Esophagus muscularis mucosa (tissue), 4 donors: ENCODE results near the gene LGALS16. TPM values are rescaled to one million over a fixed set of nuclear protein-coding genes. Genes with fewer than 3 reads are reported as not detected.
"Not testable (repeated sequence)": the region's sequence is repeated elsewhere in the genome, so short reads cannot be mapped to it uniquely, and the experiment has no call there.

Experiments used
- DNase-seq: peaks from one replicate; pipeline ENCODE4 v3.0.0-alpha.2; 2017; ENCODE audit errors: extremely low spot score
- H3K27ac ChIP-seq, 4 donors: fragments of 200-600 bp; sonication (generic); replicated peaks in 1 of 4; 1 replicate in 3 of 4; 2 replicates in 1 of 4; pipeline ENCODE4 v1.5.1; 2016 to 2019; ENCODE audit warnings: mild to moderate bottlenecking in 1 of 4
- H3K27me3 ChIP-seq, 4 donors: fragments of 200-600 bp; sonication (generic); one replicate each; pipeline versions ENCODE4 v1.5.1 to v1.6.0; 2016 to 2019
- H3K36me3 ChIP-seq, 4 donors: fragments of 200-600 bp; sonication (generic); one replicate each; pipeline ENCODE4 v1.5.1; 2016 to 2019
- H3K4me1 ChIP-seq, 4 donors: fragments of 200-600 bp; sonication (generic); one replicate each; pipeline ENCODE4 v1.5.1; 2016 to 2019
- H3K4me3 ChIP-seq, 4 donors: fragments of 200-600 bp; sonication (generic); 1 replicate in 2 of 4; 2 replicates in 2 of 4; pipeline ENCODE4 v1.5.1; 2016 to 2019; ENCODE audit warnings: mild to moderate bottlenecking in 4 of 4, moderate library complexity in 1 of 4
- H3K9me3 ChIP-seq, 4 donors: fragments of 200-600 bp; sonication (generic); 1 replicate in 3 of 4; 2 replicates in 1 of 4; pipeline ENCODE4 v1.5.1; 2016 to 2019
- CTCF ChIP-seq, 3 experiments: fragments of 200-600 bp in 2 of 3; fragments of 450-650 bp in 1 of 3; sonication (generic) in 2 of 3; IDR thresholded peaks; one replicate each; pipeline ENCODE4 v1.5.1; 2017 to 2019; ENCODE audit warnings: antibody characterized with exemption in 3 of 3, mild to moderate bottlenecking in 2 of 3, moderate library complexity in 1 of 3
- EP300 ChIP-seq: sonication (generic); formaldehyde crosslinking; IDR thresholded peaks from one replicate; pipeline ENCODE4 v1.6.1; 2017; ENCODE audit warnings: antibody characterized with exemption
- POLR2A ChIP-seq: fragments of 450-650 bp; IDR thresholded peaks from one replicate; pipeline ENCODE4 v1.6.1; 2017; ENCODE audit warnings: antibody characterized with exemption, moderate library complexity, mild to moderate bottlenecking, low read depth
- POLR2AphosphoS5 ChIP-seq, 2 donors: sonication (generic); formaldehyde crosslinking; IDR thresholded peaks; one replicate each; pipeline ENCODE4 v1.6.1; 2017; ENCODE audit warnings: antibody characterized with exemption in 2 of 2
- WGBS: methylation state at CpG from one replicate; pipeline ENCODE4 v1.1.5; 2018; 5-methylcytosine and 5-hydroxymethylcytosine counted together
- intact Hi-C: fragments of 100-400 bp; cut with DNase I; formaldehyde crosslinking; loops from one replicate; pipeline ENCODE4 v1.15.1; 2023
- total RNA-seq, 4 donors: library from RNA; depleted of rRNA; stranded (reverse); fragments of >200 nt; gene quantifications; one replicate each; pipeline versions ENCODE4 v1.1.0 to v1.2.1, GENCODE V29; 2016

The LGALS16 gene
- total RNA-seq, 4 donors from 2014 or later, result not detected

- TF ChIP-seq EP300, result no peak
- TF ChIP-seq CTCF (IDR thresholded peaks at IDR 0.05), result no peak
- TF ChIP-seq POLR2AphosphoS5 (IDR thresholded peaks at IDR 0.05), result no peak
- no peak for TF ChIP-seq POLR2A
- no peak overlapping the region for H3K4me3 ChIP-seq
- H3K27me3 ChIP-seq, result peaks cover 0 to 22% (median 0%) of the 10 kb centered on the region in 4 donors
- no peaks in the 10 kb centered on the region for H3K36me3 ChIP-seq
- no peaks in the 10 kb centered on the region for H3K4me1 ChIP-seq
- 80% methylated on average over 4 of the region's 4 CpGs for WGBS
- no peaks in the 10 kb centered on the region for H3K9me3 ChIP-seq
- no peak for DNase-seq
- intact Hi-C loops, result no loop called here
- no peak overlapping the region for H3K27ac ChIP-seq
These were observed 4.9 kb downstream of the LGALS16 start for GRCh38 chr19:39660661-39661060.

- no peaks in the 10 kb centered on the region for H3K9me3 ChIP-seq
- DNase-seq, result no peak
- H3K4me3 ChIP-seq, result no peak overlapping the region
- no peak for TF ChIP-seq POLR2A
- no peak for TF ChIP-seq POLR2AphosphoS5 (IDR thresholded peaks at IDR 0.05)
- TF ChIP-seq EP300, result no peak
- TF ChIP-seq CTCF (IDR thresholded peaks at IDR 0.05), result no peak
- intact Hi-C loops, result no loop called here
- peaks cover 0 to 27% (median 0%) of the 10 kb centered on the region in 4 donors for H3K27me3 ChIP-seq
- H3K36me3 ChIP-seq, result no peaks in the 10 kb centered on the region
- H3K4me1 ChIP-seq, result no peaks in the 10 kb centered on the region
- H3K27ac ChIP-seq, result no peak overlapping the region
These were observed 5.9 kb downstream of the LGALS16 start for GRCh38 chr19:39661565-39661964.

GRCh38 chr19:39669860-39670259 is 14.1 kb downstream of the LGALS16 start:
- DNase-seq, H3K4me3 ChIP-seq, H3K4me1 ChIP-seq, H3K36me3 ChIP-seq, H3K27ac ChIP-seq, H3K9me3 ChIP-seq: not testable (repeated sequence)
- intact Hi-C loops, result loop anchor here (5.0 kb wide), 1 partner anchor 113 kb away; no protein-coding TSS in a partner anchor
- peaks cover 0 to 24% (median 0%) of the 10 kb centered on the region in 4 donors for H3K27me3 ChIP-seq
- WGBS, result 80% methylated on average over 3 of the region's 3 CpGs

GRCh38 chr19:39670998-39671397 is 15.3 kb downstream of the LGALS16 start:
- H3K27ac ChIP-seq, result no peak overlapping the region
- 46% methylated on average over 4 of the region's 4 CpGs for WGBS

GRCh38 chr19:39671739-39672363 is 16.1 kb downstream of the LGALS16 start:
- Histone ChIP-seq H3K36me3 (no peaks in the 10 kb centered on the region), H3K4me3 (no peak overlapping the region), H3K27ac (no peak overlapping the region), H3K27me3 (peaks cover 0 to 17% (median 0%) of the 10 kb centered on the region in 4 donors), H3K4me1 (no peaks in the 10 kb centered on the region), H3K9me3 (no peaks in the 10 kb centered on the region)
- DNase-seq, result peak; percentile 72
- 17% methylated on average over 9 of the region's 9 CpGs for WGBS
- TF ChIP-seq CTCF (IDR thresholded peaks at IDR 0.05) (peak; percentile 35 to 43 (median 36)), EP300 (no peak), POLR2A (no peak)
- intact Hi-C loops, result loop anchor here (5.0 kb wide), 1 partner anchor 115 kb away; no protein-coding TSS in a partner anchor

More at GRCh38 chr19:39670998-39671397, 15.3 kb downstream of the LGALS16 start:
- Histone ChIP-seq H3K9me3 (no peaks in the 10 kb centered on the region), H3K36me3 (no peaks in the 10 kb centered on the region), H3K4me1 (no peaks in the 10 kb centered on the region), H3K4me3 (no peak overlapping the region), H3K27me3 (peaks cover 0 to 24% (median 0%) of the 10 kb centered on the region in 4 donors)
- intact Hi-C loops, result loop anchor here (5.0 kb wide), 1 partner anchor 114 kb away; no protein-coding TSS in a partner anchor
- DNase-seq, result peak; percentile 24
- no peak for TF ChIP-seq EP300
- TF ChIP-seq POLR2A, result no peak
- no peak for TF ChIP-seq CTCF (IDR thresholded peaks at IDR 0.05)
- TF ChIP-seq POLR2AphosphoS5 (IDR thresholded peaks at IDR 0.05), result no peak
